GM12865 (cell line): ENCODE results near the gene GRM4.
A peak's percentile ranks its signal among the peaks of the same experiment; 100 is the strongest.

Experiments
- DNase-seq: peaks from one replicate; pipeline ENCODE4 v3.0.0; 2010; ENCODE audit warnings: low read depth
- H3K4me3 ChIP-seq: 2 replicates; pipeline ENCODE4 v1.5.1; 2011; ENCODE audit warnings: mild to moderate bottlenecking, low read depth, low read length, control low read depth
- TF ChIP-seq, protein P1 (sequence below): IDR thresholded peaks from 2 replicates; pipeline ENCODE4 v1.5.1; 2011; ENCODE audit warnings: low read length, control low read depth, low read depth, inconsistent platforms; ENCODE audit not compliant: insufficient read depth; ENCODE audit errors: missing control alignments

GRM4 gene

DNA sequence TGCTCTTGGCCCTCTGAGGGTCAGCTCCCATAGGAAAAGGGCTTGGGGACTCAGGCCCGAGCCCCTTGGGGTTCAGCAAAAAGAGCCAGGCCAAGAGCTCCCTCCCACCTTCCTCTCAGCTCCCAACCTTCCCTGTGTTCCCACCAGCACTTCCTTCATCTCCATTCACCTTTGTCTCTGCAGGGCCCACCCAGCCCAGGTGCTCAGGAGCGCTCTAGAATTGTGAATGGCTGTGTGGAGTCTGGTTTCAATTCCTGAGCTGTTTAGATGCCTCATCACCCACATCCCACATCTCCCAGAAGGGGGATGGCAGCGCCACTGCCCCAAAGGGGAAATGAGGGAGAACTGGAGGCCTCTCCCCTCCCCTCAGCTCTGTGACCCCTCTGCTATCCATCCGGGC, 7.7 kb downstream of the GRM4 start:
- no peak for DNase-seq

DNA sequence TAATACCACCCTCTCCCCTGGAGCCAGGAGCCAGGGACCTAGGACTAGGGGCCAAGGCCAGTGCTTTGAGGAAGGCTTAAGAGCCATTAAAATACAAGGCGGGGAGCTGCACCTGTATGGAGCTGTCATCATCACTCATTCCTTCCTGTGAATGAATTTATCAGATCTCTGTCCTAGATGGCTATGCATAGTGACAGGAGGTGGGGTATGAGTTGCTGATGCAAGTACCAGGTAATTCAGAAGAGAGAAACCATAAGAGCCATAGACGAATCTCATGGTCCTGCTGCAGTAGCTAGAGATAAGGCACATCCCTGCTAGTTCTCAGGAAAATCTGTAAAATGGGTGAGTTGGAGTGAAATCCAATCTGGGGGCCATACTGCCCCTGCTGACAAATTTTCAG, 10.3 kb downstream of the GRM4 start:
- no peak overlapping the region for H3K4me3 ChIP-seq
- TF ChIP-seq, protein P1, sequence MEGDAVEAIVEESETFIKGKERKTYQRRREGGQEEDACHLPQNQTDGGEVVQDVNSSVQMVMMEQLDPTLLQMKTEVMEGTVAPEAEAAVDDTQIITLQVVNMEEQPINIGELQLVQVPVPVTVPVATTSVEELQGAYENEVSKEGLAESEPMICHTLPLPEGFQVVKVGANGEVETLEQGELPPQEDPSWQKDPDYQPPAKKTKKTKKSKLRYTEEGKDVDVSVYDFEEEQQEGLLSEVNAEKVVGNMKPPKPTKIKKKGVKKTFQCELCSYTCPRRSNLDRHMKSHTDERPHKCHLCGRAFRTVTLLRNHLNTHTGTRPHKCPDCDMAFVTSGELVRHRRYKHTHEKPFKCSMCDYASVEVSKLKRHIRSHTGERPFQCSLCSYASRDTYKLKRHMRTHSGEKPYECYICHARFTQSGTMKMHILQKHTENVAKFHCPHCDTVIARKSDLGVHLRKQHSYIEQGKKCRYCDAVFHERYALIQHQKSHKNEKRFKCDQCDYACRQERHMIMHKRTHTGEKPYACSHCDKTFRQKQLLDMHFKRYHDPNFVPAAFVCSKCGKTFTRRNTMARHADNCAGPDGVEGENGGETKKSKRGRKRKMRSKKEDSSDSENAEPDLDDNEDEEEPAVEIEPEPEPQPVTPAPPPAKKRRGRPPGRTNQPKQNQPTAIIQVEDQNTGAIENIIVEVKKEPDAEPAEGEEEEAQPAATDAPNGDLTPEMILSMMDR = no peak
- DNase-seq = no peak

More for the DNA sequence above, 7.7 kb downstream of the GRM4 start:
- TF ChIP-seq, protein P1 = no peak
- H3K4me3 ChIP-seq = no peak overlapping the region

DNA sequence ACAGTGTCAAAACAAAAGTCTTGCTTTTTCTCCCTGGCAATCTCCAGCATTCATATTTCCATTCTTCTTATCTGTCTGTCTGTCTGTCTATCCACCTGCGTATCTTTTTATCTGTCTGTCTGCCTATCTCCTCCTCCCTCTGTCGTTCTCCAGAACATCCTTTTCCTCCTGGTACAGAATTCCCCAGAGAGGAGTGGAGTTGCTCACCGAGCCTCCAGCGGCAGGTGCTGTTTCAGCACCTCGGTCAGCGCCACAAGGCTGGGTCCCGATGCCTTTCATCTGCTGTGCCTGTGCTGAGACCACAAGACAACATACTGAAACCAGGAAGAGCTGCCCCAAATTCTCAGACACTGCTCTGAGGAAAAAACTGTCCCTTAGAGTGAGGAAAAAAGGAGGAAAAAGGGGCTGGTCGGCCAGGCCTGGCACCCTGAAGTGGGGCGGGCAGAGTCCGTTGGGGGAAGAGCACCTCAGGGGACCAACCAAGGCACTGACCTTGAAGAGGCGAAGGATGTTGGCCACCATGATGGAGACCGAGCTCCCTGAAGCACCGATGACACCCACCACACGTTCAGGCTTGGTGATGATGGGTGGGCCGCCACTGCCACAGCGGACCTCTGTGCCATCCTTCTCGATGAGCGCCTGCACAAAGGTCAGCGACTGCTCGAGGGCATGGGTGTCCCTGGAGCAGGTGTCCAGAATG, 13.3 kb downstream of the GRM4 start:
- TF ChIP-seq, protein P1 = no peak
- H3K4me3 ChIP-seq = no peak overlapping the region
- peak; percentile 35 for DNase-seq

DNA sequence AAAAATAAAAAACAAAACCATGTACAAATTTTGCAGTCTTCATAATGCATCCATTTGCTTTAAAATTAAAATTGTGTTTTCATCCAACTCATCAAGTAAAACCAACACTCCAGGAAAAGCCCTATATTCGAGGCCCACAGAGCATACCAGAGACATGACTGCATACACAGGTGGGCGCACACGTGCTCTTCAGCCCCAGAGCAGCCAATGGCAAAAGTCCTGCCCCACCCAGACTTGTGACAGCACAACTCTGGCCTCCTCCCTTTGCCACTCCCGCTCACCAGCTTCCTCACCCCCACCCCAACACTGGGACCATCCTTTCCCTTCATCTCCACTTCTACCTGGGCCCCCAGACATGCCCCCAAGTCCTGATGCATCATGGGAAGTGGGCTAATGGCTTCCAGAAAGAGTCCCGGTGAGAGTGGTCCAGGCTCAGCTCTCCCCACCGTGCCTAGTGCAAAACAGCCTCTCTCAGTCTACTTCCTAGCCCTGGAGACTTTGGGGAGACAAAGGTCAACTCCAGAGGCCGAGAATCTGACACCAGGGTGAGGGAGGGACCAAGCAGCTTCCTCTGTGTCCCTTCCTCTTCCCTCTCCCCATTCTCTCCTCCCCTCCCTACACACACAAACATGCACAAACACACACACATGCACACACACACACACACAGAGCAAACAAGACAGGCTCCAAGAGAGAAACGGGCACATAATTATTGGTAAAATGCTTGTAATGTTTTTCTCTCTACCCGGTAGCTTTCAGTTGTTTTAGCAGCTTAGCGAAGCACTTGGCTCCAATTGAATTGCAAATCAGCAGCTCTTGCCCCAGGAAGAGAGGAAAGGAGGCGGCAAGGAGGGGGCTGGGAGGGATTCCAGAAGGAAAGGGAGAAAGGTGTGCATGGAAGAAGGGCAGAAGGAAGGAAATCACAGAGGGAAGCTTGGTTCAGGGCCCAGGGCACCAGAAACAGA, 14.3 kb downstream of the GRM4 start:
- H3K4me3 ChIP-seq = no peak overlapping the region
- TF ChIP-seq, protein P1 = no peak
- no peak for DNase-seq

DNA sequence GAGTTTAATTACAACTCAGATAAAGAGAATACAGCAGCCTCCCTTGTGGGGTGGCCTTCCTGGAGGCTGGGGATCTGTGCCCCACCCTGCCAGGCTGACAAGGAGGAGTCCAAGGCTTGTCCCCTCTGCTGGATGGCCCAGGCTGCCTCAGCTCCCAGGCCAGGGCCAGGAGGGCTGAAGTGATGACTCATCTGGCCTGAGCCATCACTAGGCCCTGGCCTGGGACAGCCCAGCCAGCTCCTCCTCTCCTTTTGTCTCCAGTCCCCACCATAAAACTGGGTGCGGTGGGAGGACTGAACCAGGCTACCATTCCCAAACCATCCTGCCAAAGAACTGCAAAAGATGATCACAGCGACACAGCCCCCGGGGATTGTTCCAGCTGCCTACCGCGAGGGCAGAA, 15.0 kb downstream of the GRM4 start:
- TF ChIP-seq, protein P1 = no peak
- H3K4me3 ChIP-seq = no peak overlapping the region
- DNase-seq = no peak

DNA sequence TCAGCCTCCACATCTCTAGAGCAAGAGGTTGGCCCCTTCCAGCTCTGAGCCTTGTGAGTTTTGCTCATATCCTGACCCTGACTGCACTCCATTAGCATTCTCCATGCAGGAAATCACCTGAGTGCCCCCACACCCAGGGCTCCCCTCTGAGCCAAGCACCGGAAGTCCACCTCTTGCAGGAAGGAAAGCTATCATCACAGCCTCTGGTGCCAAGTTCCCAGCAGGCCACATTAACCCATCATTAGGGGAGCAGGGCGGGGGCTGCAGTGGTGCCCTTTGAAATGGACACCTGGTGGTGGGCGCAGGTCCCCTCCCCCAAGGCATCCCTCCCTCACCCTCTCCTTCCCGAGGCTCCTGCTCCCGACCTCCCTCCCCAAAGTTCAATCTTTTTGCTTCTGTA, 16.1 kb downstream of the GRM4 start:
- DNase-seq = no peak
- no peak overlapping the region for H3K4me3 ChIP-seq
- TF ChIP-seq, protein P1 = no peak
